HG03571 (cell line): ENCODE data around the gene RHOG.
"Not testable (repeated sequence)": the region's sequence is repeated elsewhere in the genome, so short reads cannot be mapped to it uniquely, and the experiment has no call there.

ENCODE experiments used
- ATAC-seq: cut with Tn5 transposase; IDR thresholded peaks from one replicate; pipeline ENCODE4 v1.9.1; 2021; ENCODE audit not compliant: unreplicated experiment

Gene RHOG

GRCh38 chr11:3810951-3811350 is 29.8 kb downstream of the RHOG start:
- no peak for ATAC-seq

GRCh38 chr11:3810446-3810845 is 30.3 kb downstream of the RHOG start:
- no peak for ATAC-seq

GRCh38 chr11:3809624-3809928 is 31.2 kb downstream of the RHOG start:
- ATAC-seq = no peak

DNA sequence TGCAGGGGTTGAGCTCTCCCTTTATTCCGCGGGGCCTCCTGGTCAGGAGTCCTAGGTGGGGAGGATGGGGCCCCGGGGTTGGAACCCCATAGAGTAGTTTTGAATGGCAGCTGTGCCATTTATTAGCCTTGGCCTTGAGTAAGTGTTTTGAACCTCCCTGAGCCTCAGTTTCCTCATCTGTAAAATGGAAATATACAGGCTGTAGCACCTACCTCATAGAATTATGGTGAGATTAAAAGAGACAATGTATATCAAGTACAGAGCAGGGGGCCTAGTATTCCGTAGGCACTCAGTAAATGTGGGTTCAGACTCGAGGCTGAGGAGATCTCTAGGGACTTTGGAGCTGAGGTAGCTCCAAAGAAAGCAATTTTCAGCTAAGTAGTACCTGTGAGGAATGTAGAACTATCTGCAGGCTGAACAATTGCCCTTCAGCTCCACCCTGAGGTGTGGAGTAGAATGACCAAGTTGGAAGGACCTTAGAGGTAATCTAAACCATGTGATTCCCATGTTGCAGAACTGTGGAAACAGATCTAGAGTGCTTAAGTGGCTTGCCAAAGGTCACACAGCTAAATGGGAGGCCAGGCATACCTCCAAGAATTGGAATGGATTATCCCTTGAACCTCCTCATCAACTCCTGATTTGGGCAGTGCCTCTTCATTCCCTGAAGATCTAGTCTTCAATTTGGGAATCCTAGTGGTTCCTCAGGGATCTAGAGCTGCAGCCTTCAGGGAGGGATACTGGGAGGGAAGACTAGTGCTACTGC is 31.7 kb downstream of the RHOG start:
- no peak for ATAC-seq

DNA sequence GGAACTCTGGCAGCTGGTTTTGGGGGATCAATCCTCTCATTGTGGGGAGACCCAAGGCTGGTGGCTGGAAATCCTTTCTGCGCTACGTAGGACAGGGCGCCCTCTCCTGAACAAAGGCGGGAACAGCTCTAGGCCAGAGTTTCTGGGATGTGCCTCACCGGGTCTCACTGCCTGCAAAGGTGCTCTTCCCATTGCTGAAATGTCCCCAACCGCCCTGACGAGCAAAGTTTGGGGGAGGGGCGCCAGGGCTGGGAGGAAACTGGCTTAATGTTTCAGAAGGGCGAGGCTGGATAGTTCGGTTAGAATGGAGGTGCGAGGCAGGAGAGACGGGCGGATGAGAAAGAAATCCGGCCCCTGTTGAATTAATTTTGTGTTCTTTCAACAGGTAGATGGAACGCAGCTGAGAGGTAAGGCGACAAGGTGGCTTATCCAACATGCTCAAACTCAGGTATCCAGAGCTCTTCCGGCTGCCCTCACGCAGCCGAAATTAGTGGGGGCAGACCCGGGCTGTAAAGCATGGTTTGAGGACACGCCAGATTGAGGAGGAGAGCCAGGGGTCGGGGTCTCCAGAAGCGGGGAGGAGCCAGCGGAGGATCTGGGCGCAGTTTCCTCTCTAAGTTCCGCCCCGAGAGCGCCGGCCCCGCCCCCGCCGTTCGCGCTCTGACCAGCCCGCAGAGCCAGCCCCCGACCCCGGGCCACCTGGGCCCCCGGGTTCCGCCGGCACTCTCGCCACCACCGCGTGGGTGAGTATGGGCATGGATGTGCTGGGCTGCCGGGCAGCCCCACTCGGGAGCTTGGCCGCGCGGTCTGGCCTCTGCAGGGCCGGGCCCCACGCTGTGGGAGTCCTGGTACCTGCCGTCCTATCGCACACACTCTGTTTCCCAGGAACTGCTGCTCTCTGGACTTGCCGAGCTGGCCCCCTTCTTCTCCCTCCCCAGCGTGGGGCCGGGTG is 32.6 kb downstream of the RHOG start, which contains the start of gene PGAP2:
Gene PGAP2 (plus strand): TSS at position 652 of the 952 bp plus-strand sequence. CDS start 2,700 bp downstream, outside the sequence.
- ATAC-seq = peak; percentile 44

DNA sequence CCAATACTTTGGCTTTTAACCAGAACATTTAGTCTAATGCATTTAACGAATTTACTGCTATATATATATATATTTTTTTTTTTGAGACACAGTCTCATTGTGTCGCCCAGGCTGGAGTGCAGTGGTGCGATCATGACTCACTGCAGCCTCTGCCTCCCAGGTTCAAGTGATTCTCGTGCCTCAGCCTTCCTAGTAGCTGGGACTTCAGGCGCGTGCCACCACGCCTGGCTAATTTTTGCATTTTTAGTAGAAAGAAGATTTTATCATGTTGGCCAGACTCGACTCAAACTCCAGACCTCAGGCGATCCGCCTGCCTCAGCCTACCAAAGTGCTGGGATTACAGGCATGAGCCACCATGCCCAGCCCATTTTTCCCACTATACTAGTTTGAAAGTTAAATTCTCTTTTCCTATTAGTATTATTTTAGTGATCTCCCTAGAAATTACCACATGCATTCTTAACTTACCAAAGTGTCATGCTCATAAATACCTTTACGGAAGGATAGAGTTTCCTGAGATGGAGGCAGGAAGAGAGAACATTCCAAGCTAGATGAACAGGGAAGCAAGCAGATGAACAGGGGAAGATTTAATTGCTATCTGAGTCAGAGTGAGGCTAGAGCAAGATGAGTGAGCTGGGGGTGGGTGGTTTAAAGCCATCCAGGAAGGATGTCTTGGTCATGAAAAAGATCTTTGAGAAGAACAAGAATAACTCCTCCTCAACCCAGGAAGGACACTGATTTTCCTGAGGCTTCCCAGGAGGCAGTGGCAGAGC is 36.8 kb downstream of the RHOG start:
- ATAC-seq = no peak

- no peak for ATAC-seq
Observed at GRCh38 chr11:3802011-3802790, 38.6 kb downstream of the RHOG start.

GRCh38 chr11:3799873-3800272 is 40.9 kb downstream of the RHOG start:
- no peak for ATAC-seq

DNA sequence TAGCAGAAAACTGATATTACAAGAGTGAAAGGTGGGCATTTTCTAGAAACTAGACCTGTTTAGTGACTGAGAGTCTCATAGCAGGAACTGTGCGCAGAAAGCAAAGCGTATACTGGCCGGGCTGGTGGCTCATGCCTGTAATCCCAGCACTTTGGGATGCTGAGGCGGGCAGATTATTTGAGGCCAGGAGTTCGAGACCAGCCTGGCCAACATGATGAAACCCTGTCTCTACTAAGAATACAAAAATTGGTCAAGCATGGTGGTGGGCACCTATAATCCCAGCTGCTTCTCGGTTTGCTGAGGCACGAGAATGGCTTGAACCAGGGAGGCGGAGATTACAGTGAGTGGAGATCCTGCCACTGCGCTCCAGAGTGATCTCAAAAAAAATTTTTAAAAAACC is 41.6 kb downstream of the RHOG start:
- ATAC-seq = no peak

- peak; percentile 92 for ATAC-seq
Observed at GRCh38 chr11:3797329-3798090, 43.2 kb downstream of the RHOG start, which contains the start of gene NUP98. NUP98 (minus strand) TSS chr11:3797554; CDS start chr11:3782117, 15,437 bp downstream.

DNA sequence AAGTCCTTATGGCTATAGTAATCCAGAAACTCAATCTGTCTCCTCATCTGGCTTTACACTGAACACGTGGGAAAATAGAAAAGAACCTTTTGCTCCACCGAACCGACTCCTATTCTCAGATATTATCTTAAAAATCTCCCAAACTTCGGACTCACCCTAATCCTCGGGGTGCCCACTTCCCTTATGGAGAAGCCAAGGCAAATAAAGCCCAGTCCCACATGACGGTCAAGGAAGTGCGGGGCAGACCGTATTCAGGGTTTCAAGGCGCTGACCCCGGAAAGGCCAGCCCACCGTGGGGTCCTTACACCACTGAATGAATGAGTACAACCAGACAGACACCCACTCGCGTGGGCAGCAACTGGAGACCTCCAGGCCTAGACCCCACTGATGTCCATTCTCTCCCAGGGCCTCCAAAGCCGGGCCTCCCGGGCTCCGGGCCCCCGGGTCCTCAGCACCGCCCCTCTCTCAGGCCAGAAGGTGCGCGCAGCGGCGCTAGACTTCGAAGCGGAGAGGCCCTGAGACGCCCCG is 43.9 kb downstream of the RHOG start:
- peak; percentile 33 for ATAC-seq

- ATAC-seq = no peak
Observed at GRCh38 chr11:3796346-3796745, 44.4 kb downstream of the RHOG start.

DNA sequence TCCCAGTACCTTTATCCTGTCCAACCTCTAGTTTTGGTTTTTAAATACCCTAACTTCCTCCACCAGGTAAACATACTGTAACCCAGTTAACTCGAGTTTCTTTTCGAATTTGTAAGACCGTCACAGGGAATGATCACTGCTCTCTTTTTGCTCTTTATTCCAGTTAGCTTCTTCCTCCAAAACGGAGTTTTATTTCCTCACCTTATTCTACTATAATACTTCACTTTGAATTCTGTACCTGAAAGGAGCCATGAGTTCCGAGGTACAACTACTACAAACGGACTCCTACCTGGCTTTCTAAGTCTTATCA is 44.8 kb downstream of the RHOG start:
- ATAC-seq = no peak

DNA sequence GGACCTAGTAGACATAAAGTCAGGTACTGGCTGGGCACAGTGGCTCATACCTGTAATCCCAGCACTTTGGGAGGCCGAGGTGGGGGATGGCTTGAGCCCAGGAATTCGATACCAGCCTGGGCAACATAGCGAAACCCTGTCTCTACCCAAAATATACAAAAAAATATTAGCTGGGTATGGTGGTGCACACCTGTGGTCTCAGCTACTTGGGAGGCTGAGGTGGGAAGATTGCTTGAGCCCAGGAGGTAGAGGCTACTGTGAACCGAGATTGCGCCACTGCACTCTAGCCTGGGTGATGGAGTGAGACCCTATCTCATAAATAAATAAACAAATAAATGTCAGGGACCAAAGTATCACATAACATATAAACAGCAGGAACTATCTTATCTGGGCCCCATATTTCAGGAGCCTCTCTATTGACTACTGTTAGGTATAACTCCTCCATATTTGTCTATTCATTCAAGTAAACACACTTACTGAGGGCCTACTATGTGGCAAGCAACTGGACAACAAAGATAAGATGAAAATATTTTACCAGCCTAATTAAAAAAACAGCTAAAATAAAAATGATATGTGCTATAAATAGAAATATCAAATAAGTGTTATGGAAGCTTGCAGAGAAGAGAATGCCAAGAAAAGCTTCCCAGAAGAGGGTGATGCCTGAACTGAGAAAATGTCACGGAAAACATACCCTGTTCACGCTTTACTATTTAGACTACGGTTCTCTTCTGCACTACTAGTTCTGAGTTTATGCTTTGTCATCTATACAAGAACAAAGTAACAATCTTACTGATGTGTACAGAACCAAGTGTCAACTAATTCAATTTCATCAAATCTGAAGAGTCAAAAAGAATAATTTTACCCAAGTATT is 45.4 kb downstream of the RHOG start:
- ATAC-seq = no peak

GRCh38 chr11:3794387-3794786 is 46.4 kb downstream of the RHOG start:
- ATAC-seq = not testable (repeated sequence)

DNA sequence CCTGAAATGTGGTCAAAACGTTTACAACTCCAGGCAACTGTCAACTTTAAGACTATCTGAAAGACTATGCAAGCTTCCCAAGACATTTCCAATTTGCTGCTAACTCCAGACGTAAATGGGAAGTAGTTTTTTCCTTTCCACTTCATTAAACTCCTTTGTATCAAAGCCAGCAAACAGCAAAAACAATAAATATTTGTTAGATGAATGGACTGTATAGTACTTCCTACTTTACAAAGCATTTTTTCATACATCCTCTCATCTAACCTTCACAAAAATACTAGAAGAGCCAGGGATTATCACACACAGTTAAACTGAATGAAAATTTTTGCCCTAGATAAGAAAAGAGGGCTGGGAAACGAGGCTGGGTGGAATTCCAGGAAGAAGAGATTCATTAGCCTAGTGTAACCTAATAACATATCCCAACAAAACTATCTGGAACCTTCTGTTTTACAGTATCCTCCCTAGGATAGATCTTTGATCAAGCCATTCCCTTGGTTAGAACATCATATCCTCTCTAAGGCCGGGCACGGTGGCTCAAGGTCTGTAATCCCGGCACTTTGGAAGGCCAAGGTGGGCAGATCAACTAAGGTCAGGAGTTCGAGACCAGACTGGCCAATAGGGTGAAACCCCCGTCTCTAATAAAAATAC is 53.9 kb downstream of the RHOG start:
- no peak for ATAC-seq

DNA sequence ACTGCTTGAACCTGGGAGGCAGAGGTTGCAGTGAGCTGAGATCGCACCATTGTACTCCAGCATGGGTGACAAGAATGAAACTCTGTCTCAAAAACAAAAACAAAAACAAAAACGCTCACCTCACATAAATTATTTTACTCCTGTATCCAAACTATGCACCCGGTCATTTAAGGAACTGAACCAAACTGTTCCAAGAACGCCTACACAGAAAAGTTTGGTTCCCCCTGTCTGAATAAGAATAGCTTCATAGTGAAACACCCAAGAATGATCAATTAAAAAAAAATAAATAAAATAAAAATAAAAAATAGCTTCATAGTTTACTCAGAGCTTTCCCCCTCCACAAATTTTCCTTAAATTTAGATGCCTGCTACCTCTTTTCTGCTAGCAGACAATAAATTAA is 57.1 kb downstream of the RHOG start:
- no peak for ATAC-seq

DNA sequence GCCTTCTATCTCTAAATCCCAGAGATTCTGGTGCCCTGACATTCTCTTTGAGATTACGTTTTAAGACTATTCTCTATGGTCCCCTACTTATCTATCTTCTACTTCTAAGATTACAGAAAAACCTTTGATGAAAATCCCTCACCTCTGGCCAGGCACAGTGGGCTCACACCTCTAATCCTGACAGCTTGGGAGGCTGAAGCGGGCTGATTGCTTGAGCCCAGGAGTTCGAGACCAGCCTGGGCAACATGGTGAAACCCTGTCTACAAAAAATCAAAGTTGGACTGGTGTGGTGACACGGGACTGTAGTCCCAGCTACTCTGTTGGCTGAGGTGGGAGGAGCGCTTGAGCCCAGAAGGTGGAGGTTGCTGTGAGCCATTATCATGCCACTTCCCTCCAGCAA is 57.8 kb downstream of the RHOG start:
- ATAC-seq = no peak
